H9 (cell line): ENCODE measurements around the gene HSD17B3. TPM values are rescaled to one million over a fixed set of nuclear protein-coding genes. Genes with fewer than 3 reads are reported as not detected.

ENCODE experiments used
- DNase-seq: peaks from one replicate; pipeline ENCODE4 v3.0.0-alpha.2; 2017
- H2AFZ ChIP-seq: one replicate; pipeline ENCODE4 v1.6.1; 2013; ENCODE audit warnings: mild to moderate bottlenecking, low read length, control low read depth, moderate library complexity
- H2AK5ac ChIP-seq: 2 replicates; pipeline ENCODE4 v1.6.1; 2013; ENCODE audit warnings: low read length, control low read depth, mixed read lengths; ENCODE audit not compliant: insufficient read length
- H2BK120ac ChIP-seq: one replicate; pipeline ENCODE4 v1.6.1; 2013; ENCODE audit warnings: low read depth, mild to moderate bottlenecking, low read length, control low read depth, inconsistent platforms; ENCODE audit not compliant: poor library complexity, severe bottlenecking
- H2BK12ac ChIP-seq: 2 replicates; pipeline ENCODE4 v1.6.1; 2013; ENCODE audit warnings: low read length, control low read depth, mixed read lengths, low read depth; ENCODE audit not compliant: insufficient read length
- H2BK15ac ChIP-seq: 2 replicates; pipeline ENCODE4 v1.6.1; 2013; ENCODE audit warnings: low read depth, low read length, control low read depth
- H2BK20ac ChIP-seq: one replicate; pipeline ENCODE4 v1.6.1; 2013; ENCODE audit warnings: low read depth, mild to moderate bottlenecking, low read length, control low read depth, inconsistent platforms; ENCODE audit not compliant: poor library complexity, severe bottlenecking
- H2BK5ac ChIP-seq: 2 replicates; pipeline ENCODE4 v1.6.1; 2013; ENCODE audit warnings: low read length, control low read depth, mixed read lengths; ENCODE audit not compliant: insufficient read length
- H3K14ac ChIP-seq: 2 replicates; pipeline ENCODE4 v1.6.1; 2013; ENCODE audit warnings: low read length, control low read depth; ENCODE audit not compliant: insufficient read depth
- H3K18ac ChIP-seq: 2 replicates; pipeline ENCODE4 v1.6.1; 2013; ENCODE audit warnings: low read depth, mild to moderate bottlenecking, mixed read lengths, low read length, control low read depth; ENCODE audit not compliant: insufficient read length
- H3K23ac ChIP-seq: 2 replicates; pipeline ENCODE4 v1.6.1; 2013; ENCODE audit warnings: low read length, control low read depth, mixed read lengths, low read depth; ENCODE audit not compliant: insufficient read length
- H3K23me2 ChIP-seq: 2 replicates; pipeline ENCODE4 v1.6.1; 2013; ENCODE audit warnings: low read depth, mild to moderate bottlenecking, mixed read lengths, low read length, control low read depth; ENCODE audit not compliant: insufficient read length, poor library complexity, severe bottlenecking
- H3K27ac ChIP-seq: 2 replicates; pipeline ENCODE4 v1.5.1; 2013; ENCODE audit warnings: low read length, control low read depth, mixed read lengths, low read depth; ENCODE audit not compliant: insufficient read length
- H3K27me3 ChIP-seq: 2 replicates; pipeline ENCODE4 v1.6.1; 2013; ENCODE audit warnings: low read length, control low read depth, inconsistent platforms; ENCODE audit not compliant: insufficient read depth
- H3K4ac ChIP-seq: 2 replicates; pipeline ENCODE4 v1.6.1; 2013; ENCODE audit warnings: low read depth, mild to moderate bottlenecking, control low read depth, inconsistent platforms, low read length, moderate library complexity
- H3K4me1 ChIP-seq: 2 replicates; pipeline ENCODE4 v1.6.1; 2013; ENCODE audit warnings: low read length, control low read depth, inconsistent platforms; ENCODE audit not compliant: insufficient read depth
- H3K4me2 ChIP-seq: 2 replicates; pipeline ENCODE4 v1.6.1; 2013; ENCODE audit warnings: low read length, control low read depth, mixed read lengths; ENCODE audit not compliant: insufficient read length, insufficient read depth
- H3K56ac ChIP-seq: 2 replicates; pipeline ENCODE4 v1.6.1; 2013; ENCODE audit warnings: low read depth, mild to moderate bottlenecking, mixed read lengths, low read length, control low read depth; ENCODE audit not compliant: insufficient read length
- H3K79me1 ChIP-seq: 2 replicates; pipeline ENCODE4 v1.6.1; 2013; ENCODE audit warnings: low read depth, mild to moderate bottlenecking, moderate library complexity, low read length, control low read depth, inconsistent platforms; ENCODE audit not compliant: insufficient read depth, poor library complexity, severe bottlenecking
- H3K79me2 ChIP-seq: 2 replicates; pipeline ENCODE4 v1.6.1; 2013; ENCODE audit warnings: low read length, control low read depth, inconsistent platforms; ENCODE audit not compliant: insufficient read depth
- H3K9ac ChIP-seq: 2 replicates; pipeline ENCODE4 v1.6.1; 2013; ENCODE audit warnings: low read length, control low read depth, mixed read lengths; ENCODE audit not compliant: insufficient read length; ENCODE audit errors: extremely low read depth
- H3K9me3 ChIP-seq: one replicate; pipeline ENCODE4 v1.6.1; 2013; ENCODE audit warnings: low read depth, low read length, inconsistent platforms; ENCODE audit not compliant: control insufficient read depth
- H3T11ph ChIP-seq: one replicate; pipeline ENCODE4 v1.6.1; 2013; ENCODE audit warnings: mild to moderate bottlenecking, low read length, control low read depth, inconsistent platforms
- H4K20me1 ChIP-seq: one replicate; pipeline ENCODE4 v1.6.1; 2013; ENCODE audit not compliant: control insufficient read depth, insufficient read length, insufficient read depth
- H4K5ac ChIP-seq: 2 replicates; pipeline ENCODE4 v1.6.1; 2013; ENCODE audit warnings: low read depth, mild to moderate bottlenecking, mixed read lengths, low read length, control low read depth; ENCODE audit not compliant: insufficient read length
- H4K8ac ChIP-seq: replicated peaks from 2 replicates; pipeline ENCODE4 v1.6.1; 2013; ENCODE audit warnings: low read length, control low read depth, mixed read lengths, low read depth; ENCODE audit not compliant: insufficient read length
- H4K91ac ChIP-seq: 2 replicates; pipeline ENCODE4 v1.6.1; 2013; ENCODE audit warnings: low read depth, mild to moderate bottlenecking, moderate library complexity, mixed read lengths, low read length, control low read depth; ENCODE audit not compliant: insufficient read length
- H3K27ac Mint-ChIP-seq, 3 experiments: 2 replicates in 2 of 3; 3 replicates in 1 of 3; pipeline ENCODE4 v1.8.0; 2020 to 2021; ENCODE audit warnings: mixed read lengths in 3 of 3, mild to moderate bottlenecking in 1 of 3, moderate library complexity in 1 of 3
- H3K27me3 Mint-ChIP-seq: 2 replicates; pipeline ENCODE4 v1.8.0; 2021; ENCODE audit warnings: low read depth, mild to moderate bottlenecking, moderate library complexity, mixed read lengths
- H3K36me3 Mint-ChIP-seq, 3 experiments: 2 replicates in 2 of 3; 3 replicates in 1 of 3; pipeline ENCODE4 v1.8.0; 2020 to 2021; ENCODE audit warnings: low read depth in 3 of 3, mixed read lengths in 3 of 3; ENCODE audit not compliant: insufficient read depth in 1 of 3
- H3K4me1 Mint-ChIP-seq, 2 experiments: 2 replicates each; pipeline ENCODE4 v1.8.0; 2020; ENCODE audit warnings: mixed read lengths in 2 of 2
- H3K4me3 Mint-ChIP-seq, 2 experiments: 2 replicates in 1 of 2; 3 replicates in 1 of 2; pipeline ENCODE4 v1.8.0; 2020 to 2021; ENCODE audit warnings: mild to moderate bottlenecking in 2 of 2, mixed read lengths in 2 of 2, moderate library complexity in 1 of 2
- H3K9me3 Mint-ChIP-seq, 2 experiments: 2 replicates in 1 of 2; 3 replicates in 1 of 2; pipeline ENCODE4 v1.8.0; 2020; ENCODE audit warnings: mild to moderate bottlenecking in 2 of 2, mixed read lengths in 2 of 2, moderate library complexity in 1 of 2
- WGBS: extraction: QIAGEN DNeasy Blood & Tissue Kit; methylation state at CpG from one replicate; pipeline ENCODE4 v1.1.7; 2013; ENCODE audit warnings: missing lambda C conversion rate, low lambda C conversion rate, mixed read lengths; ENCODE audit not compliant: insufficient read length; ENCODE audit errors: extremely low coverage; 5-methylcytosine and 5-hydroxymethylcytosine counted together
- total RNA-seq: library from RNA; stranded (reverse); gene quantifications from 2 replicates; pipeline ENCODE4 v1.2.1, GENCODE V29; 2021
- TF ChIP-seq, protein P1 (sequence below): fragments of 200-600 bp; sonication (generic); conservative IDR thresholded peaks from 3 replicates; pipeline ENCODE4 v1.8.0; 2021; ENCODE audit warnings: antibody characterized with exemption, mild to moderate bottlenecking

HSD17B3 gene
- total RNA-seq, 1 experiment from 2014 or later = not detected

DNA sequence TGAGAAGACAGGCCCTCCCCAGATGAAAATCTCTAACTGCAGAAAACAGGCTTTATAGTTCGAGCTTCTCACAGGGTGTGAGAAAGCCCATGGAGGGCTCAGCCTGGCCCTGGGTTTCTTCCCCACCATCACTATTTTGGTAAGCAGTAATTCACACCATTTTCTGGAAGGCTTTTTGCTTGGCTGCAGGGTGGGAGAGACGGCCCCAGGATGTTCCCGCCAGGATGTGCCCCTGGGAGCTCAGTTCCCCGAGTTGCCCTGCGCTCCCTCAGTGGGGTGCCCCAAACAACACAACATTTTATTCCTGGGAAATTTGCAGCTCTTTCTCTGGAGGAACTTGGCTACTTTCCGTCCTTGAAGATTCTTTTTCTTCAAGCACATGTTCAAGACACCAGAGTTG, 100.8 kb downstream of the HSD17B3 start:
- H2BK120ac ChIP-seq = no peak overlapping the region
- no peak for DNase-seq
- Mint-ChIP-seq H3K4me3 (no peak overlapping the region), H3K9me3 (peaks cover 4% of the 10 kb centered on the region in 2 experiments; a peak in 4 of 5 replicates), H3K27me3 (peaks cover 12% of the 10 kb centered on the region), H3K27ac (peak overlapping the region in 1 of 3 experiments; percentile 28; a peak in 1 of 7 replicates), H3K36me3 (peaks cover 0 to 4% (median 0%) of the 10 kb centered on the region in 3 experiments; a peak in 4 of 7 replicates), H3K4me1 (peaks cover 10 to 12% of the 10 kb centered on the region in 2 experiments; a peak in 3 of 4 replicates)
- H3K4me2 ChIP-seq = no peak overlapping the region
- no peak overlapping the region for H2BK5ac ChIP-seq
- no peaks in the 10 kb centered on the region for H3K79me1 ChIP-seq
- H3K4me1 ChIP-seq = peaks cover 3% of the 10 kb centered on the region; the same call in 1 of the 2 replicates
- H2AFZ ChIP-seq = no peak overlapping the region
- H2BK15ac ChIP-seq = no peak overlapping the region
- no peaks in the 10 kb centered on the region for H3K79me2 ChIP-seq
- H3K27me3 ChIP-seq = no peaks in the 10 kb centered on the region
- H3K23me2 ChIP-seq = no peaks in the 10 kb centered on the region
- H4K20me1 ChIP-seq = no peaks in the 10 kb centered on the region
- no peak overlapping the region for H3T11ph ChIP-seq
- no peak overlapping the region for H2BK20ac ChIP-seq
- no peak overlapping the region for H3K4ac ChIP-seq
- no peaks in the 10 kb centered on the region for H3K9me3 ChIP-seq
- no peak overlapping the region for H3K27ac ChIP-seq
- H4K91ac ChIP-seq = no peak overlapping the region
- no peak overlapping the region for H3K14ac ChIP-seq
- no peak overlapping the region for H3K56ac ChIP-seq
- no peak overlapping the region for H3K9ac ChIP-seq
- no peak overlapping the region for H4K8ac ChIP-seq
- no peak overlapping the region for H3K23ac ChIP-seq
- H2AK5ac ChIP-seq = no peak overlapping the region
- TF ChIP-seq, protein P1, sequence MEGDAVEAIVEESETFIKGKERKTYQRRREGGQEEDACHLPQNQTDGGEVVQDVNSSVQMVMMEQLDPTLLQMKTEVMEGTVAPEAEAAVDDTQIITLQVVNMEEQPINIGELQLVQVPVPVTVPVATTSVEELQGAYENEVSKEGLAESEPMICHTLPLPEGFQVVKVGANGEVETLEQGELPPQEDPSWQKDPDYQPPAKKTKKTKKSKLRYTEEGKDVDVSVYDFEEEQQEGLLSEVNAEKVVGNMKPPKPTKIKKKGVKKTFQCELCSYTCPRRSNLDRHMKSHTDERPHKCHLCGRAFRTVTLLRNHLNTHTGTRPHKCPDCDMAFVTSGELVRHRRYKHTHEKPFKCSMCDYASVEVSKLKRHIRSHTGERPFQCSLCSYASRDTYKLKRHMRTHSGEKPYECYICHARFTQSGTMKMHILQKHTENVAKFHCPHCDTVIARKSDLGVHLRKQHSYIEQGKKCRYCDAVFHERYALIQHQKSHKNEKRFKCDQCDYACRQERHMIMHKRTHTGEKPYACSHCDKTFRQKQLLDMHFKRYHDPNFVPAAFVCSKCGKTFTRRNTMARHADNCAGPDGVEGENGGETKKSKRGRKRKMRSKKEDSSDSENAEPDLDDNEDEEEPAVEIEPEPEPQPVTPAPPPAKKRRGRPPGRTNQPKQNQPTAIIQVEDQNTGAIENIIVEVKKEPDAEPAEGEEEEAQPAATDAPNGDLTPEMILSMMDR = no peak
- no peak overlapping the region for H2BK12ac ChIP-seq
- WGBS = no CpG with 5 or more reads among the region's 6 CpGs
- H4K5ac ChIP-seq = no peak overlapping the region
- H3K18ac ChIP-seq = no peak overlapping the region
